Kidney epithelial cell (primary cell): Measurements from ENCODE around the gene ARL2BP. TPM values are rescaled to one million over a fixed set of nuclear protein-coding genes. Genes with fewer than 3 reads are reported as not detected.

Experiments used
- DNase-seq: peaks from one replicate; pipeline ENCODE4 v3.0.0-alpha.2; 2010; ENCODE audit warnings: low read depth
- H3K27me3 ChIP-seq: 2 replicates; pipeline ENCODE4 v1.6.0; 2011; ENCODE audit warnings: low read length; ENCODE audit not compliant: control insufficient read depth, insufficient read depth
- H3K36me3 ChIP-seq: 2 replicates; pipeline ENCODE4 v1.5.1; 2011; ENCODE audit warnings: low read length; ENCODE audit not compliant: control insufficient read depth, insufficient read depth
- H3K4me3 ChIP-seq: 2 replicates; pipeline ENCODE4 v1.5.1; 2011; ENCODE audit warnings: low read depth, mild to moderate bottlenecking, control low read depth, low read length
- CTCF ChIP-seq: IDR thresholded peaks from 2 replicates; pipeline ENCODE4 v1.5.1; 2011; ENCODE audit warnings: mild to moderate bottlenecking, moderate library complexity, low read length, control low read depth, inconsistent platforms; ENCODE audit not compliant: insufficient read depth, poor library complexity, severe bottlenecking
- total RNA-seq: library from RNA; depleted of rRNA; stranded (reverse); fragments of >200 nt; gene quantifications from 2 replicates; pipeline ENCODE4 v1.2.3, GENCODE V29; 2015

The ARL2BP gene
- total RNA-seq, 1 donor from 2014 or later, result 78.3 TPM

DNA sequence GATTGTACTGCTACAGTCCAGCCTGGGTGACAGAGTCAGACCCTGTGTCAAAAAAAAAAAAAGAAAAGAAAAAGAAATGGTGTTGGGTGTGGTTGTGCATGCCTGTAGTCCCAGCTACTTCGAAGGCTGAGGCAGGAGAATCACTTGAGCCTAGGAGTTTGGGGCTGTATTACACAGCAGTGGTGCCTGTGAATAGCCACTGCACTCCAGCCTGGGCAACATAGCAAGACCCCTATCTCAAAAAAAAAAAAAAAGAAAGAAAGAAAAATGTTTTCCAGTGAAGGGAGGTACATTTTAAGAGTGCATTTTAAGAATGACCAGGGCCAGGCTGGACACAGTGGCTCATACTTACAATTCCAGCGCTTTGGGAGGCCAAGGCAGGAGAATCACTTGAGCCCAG lies 6.3 kb downstream of the ARL2BP start:
- Histone ChIP-seq H3K27me3 (no peaks in the 10 kb centered on the region), H3K4me3 (no peak overlapping the region), H3K36me3 (peaks cover 3% of the 10 kb centered on the region)
- no peak for TF ChIP-seq CTCF
- DNase-seq, result no peak

GRCh38 chr16:57252148-57252721 lies 7.2 kb downstream of the ARL2BP start:
- H3K36me3 ChIP-seq, result peaks cover 3% of the 10 kb centered on the region
- H3K4me3 ChIP-seq, result no peak overlapping the region
- H3K27me3 ChIP-seq, result no peaks in the 10 kb centered on the region
- no peak for TF ChIP-seq CTCF
- no peak for DNase-seq

- no peaks in the 10 kb centered on the region for H3K27me3 ChIP-seq
- no peak for DNase-seq
- peaks cover 3% of the 10 kb centered on the region for H3K36me3 ChIP-seq
- no peak for TF ChIP-seq CTCF
- no peak overlapping the region for H3K4me3 ChIP-seq
These were observed 8.4 kb downstream of the ARL2BP start for GRCh38 chr16:57253466-57253865.

GRCh38 chr16:57255686-57256415 lies 10.8 kb downstream of the ARL2BP start:
- no peak for DNase-seq
- no peak for TF ChIP-seq CTCF
- H3K27me3 ChIP-seq, result no peaks in the 10 kb centered on the region
- peaks cover 3% of the 10 kb centered on the region for H3K36me3 ChIP-seq
- no peak overlapping the region for H3K4me3 ChIP-seq

DNA sequence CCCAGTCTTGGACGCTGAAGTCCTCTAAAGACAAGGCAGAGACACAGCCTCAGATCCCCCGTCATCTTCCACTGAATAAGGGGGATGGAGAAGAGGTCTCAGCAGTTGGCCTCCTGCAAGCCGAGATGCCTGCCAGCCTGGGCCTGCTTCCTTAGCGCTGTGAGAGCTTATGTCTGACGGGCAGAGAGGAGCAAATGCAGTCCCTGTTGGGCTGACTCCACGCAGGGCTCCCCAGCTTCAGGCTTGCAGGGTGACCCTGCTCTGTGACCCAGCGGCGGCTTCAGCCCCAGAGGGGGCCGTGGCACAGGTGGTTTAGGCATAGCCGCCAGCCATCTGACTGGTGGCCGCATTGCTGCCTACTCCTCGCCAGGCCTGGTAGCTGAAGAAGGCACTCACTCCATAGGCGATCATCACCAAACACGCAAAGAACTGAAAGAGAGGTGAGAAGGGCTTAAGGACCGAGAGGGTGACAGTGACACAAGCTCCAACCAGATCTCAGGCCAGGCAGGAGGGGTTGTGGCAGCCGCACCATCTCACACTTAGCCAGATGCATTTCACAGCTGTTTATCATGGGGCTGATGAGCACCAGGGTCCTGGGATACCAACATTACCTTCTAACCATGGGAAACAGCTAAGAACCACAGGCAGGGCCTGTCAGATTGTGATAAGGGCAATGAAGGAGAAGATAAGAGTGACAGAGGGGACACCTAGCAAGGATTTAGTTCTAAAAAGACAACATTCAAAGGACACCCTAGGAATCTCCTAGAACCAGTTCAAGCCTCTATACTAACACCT lies 11.7 kb downstream of the ARL2BP start:
- H3K36me3 ChIP-seq, result peaks cover 1% of the 10 kb centered on the region
- no peak for TF ChIP-seq CTCF
- no peak for DNase-seq
- H3K27me3 ChIP-seq, result no peaks in the 10 kb centered on the region
- H3K4me3 ChIP-seq, result no peak overlapping the region
